Stimulated activated CD8-positive, alpha-beta memory T cell treated with anti-CD3 and anti-CD28 coated beads, Interleukin-15, amount 100 ng/mL, for 4 hours (primary cell): ENCODE data around the gene PTPRG.

Source experiments
- DNase-seq, 2 donors: peaks; one replicate each; pipeline ENCODE4 v3.0.0-alpha.2; 2020; ENCODE audit warnings: low read depth in 2 of 2

Gene PTPRG

DNA sequence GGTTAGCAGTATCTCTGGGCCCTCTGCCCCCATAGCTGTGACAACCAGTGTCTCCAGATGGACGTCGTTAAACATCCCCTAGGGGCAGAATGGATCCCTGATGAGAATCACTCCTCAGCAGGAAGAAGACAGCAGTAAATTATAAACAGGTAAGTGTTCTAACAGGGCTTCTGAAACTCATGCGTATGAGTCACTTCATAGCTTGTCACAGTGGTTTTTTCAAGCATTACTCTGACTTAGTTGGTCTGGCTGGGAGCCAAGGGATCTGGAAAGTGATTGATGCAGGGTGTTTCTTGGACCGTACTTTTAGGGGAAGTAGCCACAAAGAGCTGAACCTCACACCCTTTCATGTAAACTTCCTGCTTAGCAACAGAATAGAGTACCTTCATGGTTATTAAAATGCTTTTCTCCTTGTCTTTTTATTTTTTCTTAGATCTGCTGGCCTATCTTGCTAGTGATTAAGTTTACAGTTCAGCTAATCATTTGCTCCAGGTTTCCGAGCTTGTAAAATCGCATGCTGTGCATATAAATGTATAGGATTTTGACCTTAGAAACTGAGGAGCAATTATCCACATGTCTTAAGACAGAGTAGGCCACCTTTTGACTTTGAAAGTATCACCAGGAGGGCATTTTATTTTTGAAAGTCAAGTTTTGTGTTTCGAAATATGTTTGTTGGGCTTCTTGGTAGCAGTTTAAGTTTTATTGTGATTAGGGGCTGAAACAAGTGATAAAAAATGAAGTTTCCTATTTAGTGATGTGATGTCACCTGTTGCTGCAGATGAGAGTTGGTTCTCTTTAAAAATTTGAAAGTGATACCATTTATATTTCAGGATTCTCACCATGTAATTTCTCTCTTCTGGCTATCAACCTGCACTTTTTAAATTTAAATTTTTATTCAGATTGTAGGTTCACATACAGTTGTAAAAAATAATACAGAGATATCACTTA lies 333.9 kb downstream of the PTPRG start:
- DNase-seq: peak in 1 of 2 donors; percentile 7

DNA sequence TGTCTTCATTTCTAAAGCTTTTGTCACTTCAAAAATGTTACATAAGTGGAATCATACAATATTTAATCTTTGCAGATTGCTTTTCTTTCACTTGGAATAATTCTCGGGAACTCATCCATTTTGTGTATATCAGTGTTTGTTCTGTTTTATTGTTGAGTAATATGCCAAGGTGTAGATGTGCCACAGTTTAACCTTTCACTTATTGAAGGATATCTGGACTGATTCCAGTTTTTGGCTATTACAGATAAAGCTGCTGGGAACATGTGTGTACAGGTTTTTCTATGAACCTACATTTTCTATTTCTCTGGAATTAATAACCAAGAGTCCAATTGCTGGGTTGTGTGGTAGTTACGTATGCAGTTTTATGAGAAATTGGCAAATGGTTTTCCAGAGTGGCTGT lies 334.9 kb downstream of the PTPRG start:
- DNase-seq: no peak

DNA sequence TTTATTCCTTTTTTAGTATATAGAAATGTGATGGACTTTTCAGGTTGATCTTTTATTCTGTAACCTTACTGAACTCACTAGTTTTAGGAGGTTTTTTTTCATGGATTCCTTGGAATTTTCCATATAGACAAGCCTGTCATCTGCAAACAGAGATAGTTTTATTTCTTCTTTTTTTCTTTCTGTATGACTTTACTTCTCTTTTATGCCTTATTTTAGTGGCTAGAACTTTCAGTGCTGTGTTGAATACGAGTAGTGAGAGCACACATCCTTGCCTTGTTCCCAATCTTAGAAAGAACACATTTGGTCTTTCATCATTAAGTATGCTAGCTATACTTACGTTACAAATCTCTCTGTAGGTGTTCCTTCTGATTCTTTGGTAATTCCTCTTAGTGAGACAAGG lies 336.5 kb downstream of the PTPRG start:
- DNase-seq: no peak

DNA sequence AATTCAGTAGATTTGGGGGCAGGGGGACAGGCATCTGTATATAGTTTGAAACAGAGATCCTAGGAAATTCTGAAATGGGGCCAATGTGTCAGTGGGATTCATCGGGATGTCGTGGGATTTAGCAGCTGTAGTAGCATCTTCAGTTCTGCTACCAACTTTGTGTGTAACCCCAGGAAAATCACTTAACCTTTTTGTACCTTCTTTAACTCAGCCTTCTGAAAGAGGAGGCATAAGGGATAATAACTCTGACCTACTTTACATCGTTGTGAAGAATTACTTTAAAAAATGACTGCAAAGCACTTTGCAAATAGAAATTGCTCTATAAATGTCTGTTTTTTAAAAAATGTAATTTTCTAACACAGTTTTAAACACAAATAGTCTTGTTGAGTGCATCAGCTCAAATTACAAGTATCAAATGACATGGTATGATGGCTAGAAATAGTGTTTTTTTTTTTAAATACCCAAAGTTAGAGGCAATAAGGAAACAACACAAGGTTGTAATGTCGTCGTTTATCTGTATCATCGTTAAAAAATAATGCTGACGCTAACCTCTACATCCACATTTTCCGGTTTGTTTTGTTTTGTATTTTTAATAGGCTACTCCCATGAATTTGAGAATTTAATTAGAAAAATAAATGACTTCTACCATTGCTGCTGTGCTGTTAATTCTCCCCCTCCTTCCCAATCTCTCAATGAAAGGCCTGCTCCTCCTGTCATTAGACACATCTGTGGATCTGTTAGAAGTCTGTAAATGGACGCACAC lies 338.5 kb downstream of the PTPRG start:
- DNase-seq: no peak

- DNase-seq: no peak
These were observed 340.1 kb downstream of the PTPRG start for GRCh38 chr3:61901496-61901895.

DNA sequence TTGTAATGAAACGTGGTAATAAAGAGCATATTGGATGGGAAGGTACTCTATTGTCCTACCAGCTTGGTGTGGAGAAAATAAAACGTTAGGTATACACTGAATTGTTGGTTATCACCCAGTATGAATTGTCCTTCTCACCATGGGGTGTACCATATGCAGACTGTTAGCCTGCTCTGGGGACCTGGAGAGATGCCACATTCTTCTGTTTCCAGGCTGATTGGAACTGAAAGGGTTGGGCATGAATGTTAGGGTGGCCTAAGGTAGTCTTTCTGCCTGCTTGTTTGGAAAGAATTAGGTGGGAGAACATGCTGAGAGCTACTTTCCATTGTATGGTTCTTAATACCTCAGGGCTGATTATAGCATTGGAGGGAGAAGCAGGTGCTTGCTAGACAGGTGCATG lies 340.6 kb downstream of the PTPRG start:
- no peak for DNase-seq

DNA sequence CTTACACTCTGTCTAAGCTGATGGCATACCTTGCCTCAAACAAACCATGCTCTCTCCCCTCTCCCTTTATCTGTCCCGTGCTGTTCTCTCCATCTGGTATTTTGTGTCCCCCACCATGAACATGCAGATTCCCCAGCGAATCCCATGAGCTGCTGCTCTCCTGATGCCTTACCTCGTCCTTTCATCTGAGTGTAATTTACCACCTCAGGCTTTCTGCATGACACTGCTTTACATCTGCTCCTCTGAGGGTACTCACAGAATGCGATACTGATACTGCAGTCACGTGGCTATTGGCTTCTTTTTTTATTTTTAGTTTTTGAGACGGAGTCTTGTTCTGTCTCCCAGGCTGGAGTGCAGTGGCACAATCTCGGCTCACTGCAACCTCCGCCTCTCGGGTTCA lies 341.7 kb downstream of the PTPRG start:
- no peak for DNase-seq

- no peak for DNase-seq
These were observed 342.7 kb downstream of the PTPRG start for GRCh38 chr3:61903931-61904657.

- no peak for DNase-seq
These were observed 345.9 kb downstream of the PTPRG start for GRCh38 chr3:61907210-61907795.

- DNase-seq: no peak
These were observed 347.0 kb downstream of the PTPRG start for GRCh38 chr3:61908382-61908781.

DNA sequence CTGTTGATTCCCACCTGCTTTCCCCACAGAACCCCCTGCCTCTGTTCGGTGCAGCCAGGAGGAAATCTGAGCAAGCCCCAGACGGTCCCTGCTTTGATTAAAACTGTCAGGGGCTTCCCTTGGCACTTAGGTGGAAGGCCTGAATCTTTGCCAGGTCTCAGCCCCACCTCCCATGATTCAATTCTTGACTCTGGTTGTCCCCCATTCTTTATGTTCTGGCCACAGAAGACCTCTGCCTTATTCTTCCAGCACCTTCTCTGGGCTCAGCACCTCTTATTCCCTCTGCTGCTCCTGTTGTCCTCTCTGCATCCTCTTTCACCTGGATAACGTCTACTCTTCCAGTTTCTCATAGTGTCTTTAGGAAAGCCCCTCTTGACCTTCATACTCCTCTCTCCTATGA lies 349.4 kb downstream of the PTPRG start:
- no peak for DNase-seq

GRCh38 chr3:61912158-61912557 lies 350.8 kb downstream of the PTPRG start:
- no peak for DNase-seq

DNA sequence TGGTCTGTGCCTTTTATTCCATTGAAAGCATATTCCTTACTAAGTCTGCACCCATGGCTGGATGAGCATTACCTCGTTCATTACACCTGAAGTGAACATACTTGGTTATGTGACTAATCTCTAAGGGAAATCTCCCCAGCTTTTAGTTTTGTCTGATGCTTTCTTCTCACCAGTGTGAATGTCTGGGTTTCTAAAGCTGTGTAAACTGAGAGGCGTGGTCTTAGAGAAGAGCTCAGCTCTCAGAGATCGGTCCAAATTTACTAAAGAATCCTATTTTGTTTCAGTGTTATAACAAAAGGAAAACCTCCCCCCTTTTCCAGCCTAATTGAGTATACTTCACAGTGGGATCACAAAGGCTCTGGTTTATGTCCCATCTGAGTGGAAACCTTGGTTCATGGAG lies 352.3 kb downstream of the PTPRG start:
- no peak for DNase-seq

GRCh38 chr3:61914276-61914675 lies 352.9 kb downstream of the PTPRG start:
- no peak for DNase-seq

DNA sequence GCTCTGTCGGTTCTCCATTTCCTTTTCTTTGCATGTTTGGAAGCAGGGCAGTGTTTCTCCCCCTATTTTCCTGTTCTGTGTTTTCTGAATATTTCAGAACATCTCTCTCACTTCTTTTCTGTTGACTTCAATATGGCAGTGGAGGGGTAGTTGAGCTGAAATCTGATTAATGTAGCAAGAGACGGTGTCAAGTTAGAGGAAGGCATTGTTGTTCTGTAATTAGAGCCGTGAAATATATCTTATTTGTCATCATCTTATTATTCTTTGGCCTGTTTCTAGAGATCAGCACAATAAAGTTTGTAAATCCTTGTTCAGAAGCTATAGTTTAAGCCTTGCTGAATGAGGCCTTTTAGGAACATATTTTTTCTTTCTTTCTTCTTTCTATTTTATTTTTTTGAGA lies 353.9 kb downstream of the PTPRG start:
- DNase-seq: no peak

DNA sequence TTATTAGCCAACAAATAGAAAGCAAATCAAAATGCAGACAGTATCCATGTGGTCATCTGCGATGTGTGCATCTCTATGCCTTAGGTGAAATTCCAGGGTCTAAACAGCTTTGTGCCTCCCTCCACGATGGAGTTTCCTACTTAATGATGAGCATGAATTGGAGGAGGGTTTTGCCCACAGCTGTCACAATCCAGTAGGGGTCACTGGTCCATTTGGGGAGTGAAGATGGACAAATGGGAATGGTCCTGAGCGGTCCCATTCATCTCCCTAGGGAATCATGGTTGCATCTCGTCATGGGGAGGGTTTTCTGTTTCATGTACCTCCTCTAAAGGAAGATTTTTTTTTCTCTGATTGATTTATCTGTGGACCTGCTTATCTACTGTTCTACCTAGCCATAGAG lies 358.0 kb downstream of the PTPRG start:
- no peak for DNase-seq

DNA sequence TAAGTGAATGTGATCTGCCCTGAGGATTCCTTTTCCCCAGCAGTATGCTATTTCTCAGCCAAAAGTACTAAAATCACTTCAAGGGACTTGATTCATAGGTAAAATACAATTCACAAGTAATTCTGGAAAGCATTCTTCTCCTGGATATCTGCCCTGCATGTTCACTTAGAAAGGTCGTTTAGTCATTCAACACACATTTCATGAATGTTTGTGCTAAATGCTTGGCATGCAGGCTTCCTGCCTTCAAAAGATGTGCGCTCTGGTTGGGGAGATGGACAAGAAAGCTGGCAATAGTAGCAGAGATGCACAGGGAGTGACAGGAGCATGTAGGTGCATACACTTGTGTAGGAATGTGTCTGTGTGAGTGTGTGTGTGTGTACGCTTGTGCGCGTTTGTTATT lies 360.7 kb downstream of the PTPRG start:
- no peak for DNase-seq

DNA sequence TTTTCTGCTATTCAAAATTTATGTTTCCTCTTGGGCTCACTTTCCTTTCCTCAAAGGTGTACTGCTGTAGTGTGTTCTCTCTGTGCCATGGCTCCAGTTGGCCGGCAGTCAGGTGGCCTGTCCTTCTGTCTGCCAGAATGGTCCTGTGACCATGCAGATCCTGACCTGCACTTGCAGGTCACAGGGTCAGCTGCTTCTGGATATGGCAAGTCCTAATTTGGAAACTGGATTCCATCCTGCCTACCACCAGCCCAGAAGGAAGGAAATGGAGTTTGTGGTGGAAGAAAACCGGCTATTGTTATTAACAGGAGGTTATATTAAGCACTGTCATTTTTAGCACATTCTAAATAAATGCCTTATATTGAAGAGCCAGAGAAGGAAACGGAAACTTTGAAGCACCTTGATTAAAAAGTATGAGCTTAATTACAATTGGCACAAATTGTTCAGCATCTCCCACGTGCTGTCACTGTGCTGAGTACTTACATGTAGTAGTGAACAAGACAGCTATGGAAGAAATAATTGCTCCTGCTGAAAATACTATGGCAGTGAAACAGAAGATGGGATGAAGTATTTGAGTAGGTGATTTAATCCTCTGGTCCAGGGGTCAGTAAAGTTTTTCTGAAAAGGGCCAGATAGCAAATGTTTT lies 362.8 kb downstream of the PTPRG start:
- DNase-seq: no peak

- DNase-seq: no peak
These were observed 363.6 kb downstream of the PTPRG start for GRCh38 chr3:61924991-61925390.

DNA sequence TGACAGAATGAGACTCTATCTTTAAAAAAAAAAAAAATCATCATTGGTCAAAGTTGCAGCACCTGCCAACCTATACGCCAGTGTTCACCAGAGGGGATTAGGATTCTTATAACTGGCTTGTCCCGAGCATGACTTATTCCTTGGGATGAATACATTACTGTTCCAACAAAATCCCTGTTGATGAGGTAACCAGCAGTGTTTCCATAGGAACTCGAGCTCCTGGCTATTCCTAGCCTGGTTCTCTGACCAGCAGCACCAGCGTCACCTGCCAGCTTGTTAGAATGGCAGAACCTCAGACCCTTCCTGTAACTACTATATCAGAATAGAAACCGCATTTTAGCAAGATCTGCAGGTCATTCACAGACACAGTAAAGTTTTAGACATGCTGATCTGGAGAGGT lies 364.4 kb downstream of the PTPRG start:
- DNase-seq: no peak

- DNase-seq: no peak
These were observed 365.6 kb downstream of the PTPRG start for GRCh38 chr3:61926923-61927322.
